GF-D8 (cell line): ENCODE measurements around the gene MT4.
A peak's percentile ranks its signal among the peaks of the same experiment; 100 is the strongest.

Experiments
- DNase-seq: peaks from one replicate; lab custom pipeline; 2025; lab: John Stamatoyannopoulos, UW

Gene MT4

GRCh38 chr16:56564793-56565477 lies at the start of gene MT4:
MT4 (plus strand) TSS chr16:56565073; CDS start chr16:56565129, 56 bp downstream.
- no peak for DNase-seq

- DNase-seq = no peak
Measured at GRCh38 chr16:56515665-56516064, 49.2 kb upstream of the MT4 start.

- no peak for DNase-seq
Measured at GRCh38 chr16:56517206-56517605, 47.7 kb upstream of the MT4 start.

GRCh38 chr16:56518425-56518824 lies 46.4 kb upstream of the MT4 start:
- no peak for DNase-seq

- peak; percentile 71 for DNase-seq
Measured at GRCh38 chr16:56519459-56520250, 45.2 kb upstream of the MT4 start, which contains the start of gene BBS2. BBS2 (minus strand) TSS chr16:56520024; CDS start chr16:56519862, 162 bp downstream.

- no peak for DNase-seq
Measured at GRCh38 chr16:56520251-56520577, 44.7 kb upstream of the MT4 start.

DNA sequence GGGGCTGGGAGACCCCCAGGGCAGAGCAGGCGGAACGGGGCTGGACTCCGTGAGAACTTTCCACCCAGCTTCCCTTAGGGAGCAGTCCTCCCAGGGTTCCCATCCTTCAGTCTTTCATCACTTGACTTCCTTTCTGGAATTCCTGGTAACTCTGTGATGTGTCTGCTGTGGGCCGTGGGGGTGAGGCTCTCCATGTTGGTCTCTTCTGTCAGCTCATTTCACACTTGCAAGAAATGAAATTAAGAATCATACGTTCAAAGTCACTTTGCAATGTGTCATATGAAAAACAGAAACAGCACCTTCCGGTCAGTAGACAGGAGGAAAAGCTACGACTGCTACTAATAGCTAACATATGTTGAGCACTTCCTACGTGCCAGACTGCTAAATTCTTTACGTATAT lies 39.6 kb upstream of the MT4 start:
- no peak for DNase-seq

DNA sequence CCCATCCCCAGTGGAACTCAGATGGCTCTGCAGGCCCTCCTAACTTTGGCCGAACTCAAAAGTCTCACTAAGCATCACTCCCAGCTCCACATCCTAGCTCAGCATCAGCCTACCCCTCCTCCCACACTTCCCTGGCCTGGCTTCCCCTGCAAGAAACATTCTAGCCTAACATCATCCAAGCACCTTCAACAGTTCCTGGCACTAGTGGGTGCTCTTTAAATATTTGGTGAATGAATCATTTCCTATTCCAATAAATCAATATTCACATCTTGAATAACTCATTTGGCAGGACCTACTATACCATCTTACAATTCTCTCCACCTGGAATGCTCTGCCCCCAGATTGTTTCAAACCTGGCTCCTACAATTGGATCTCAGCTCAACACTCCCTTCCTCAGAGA lies 34.0 kb upstream of the MT4 start:
- DNase-seq = no peak

DNA sequence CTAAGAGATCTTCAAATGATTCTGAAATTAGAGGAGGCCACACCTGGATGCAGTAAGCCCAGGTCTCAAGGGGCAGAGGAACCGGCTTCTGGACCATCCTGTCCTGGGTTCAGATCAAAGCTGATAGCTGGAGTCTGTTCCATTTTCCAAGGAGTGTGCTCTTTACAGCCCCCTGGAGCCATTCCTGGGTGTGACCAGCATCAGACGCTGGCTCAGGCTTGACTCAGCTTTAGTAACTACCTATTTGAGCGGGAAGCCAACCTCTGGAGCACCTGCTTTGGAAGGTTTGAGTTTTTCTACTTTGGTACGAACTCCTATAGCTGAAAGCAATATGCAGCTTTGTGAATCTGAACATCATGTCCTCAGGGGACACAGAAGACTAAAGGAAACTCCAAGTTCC lies 32.2 kb upstream of the MT4 start:
- DNase-seq = no peak

- DNase-seq = no peak
Measured at GRCh38 chr16:56534847-56535383, 30.0 kb upstream of the MT4 start.

DNA sequence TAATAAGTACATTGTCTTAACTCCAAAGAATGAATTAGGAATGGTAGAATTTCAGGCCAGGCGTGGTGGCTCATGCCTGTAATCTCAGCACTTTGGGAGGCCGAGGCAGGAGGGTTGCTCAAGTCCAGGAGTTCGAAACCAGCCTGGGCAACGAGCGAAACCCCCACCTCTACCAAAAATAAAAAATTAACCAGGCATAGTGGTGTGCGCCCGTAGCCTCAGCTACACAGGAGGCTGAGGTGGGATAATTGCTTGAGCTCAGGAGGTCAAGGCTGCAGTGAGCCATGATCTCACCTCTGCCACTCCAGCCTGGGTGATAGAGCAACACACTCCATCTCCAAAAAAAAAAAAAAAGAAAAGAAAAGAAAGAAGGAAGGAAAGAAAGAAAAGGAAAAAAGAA lies 26.5 kb upstream of the MT4 start:
- DNase-seq = no peak

- no peak for DNase-seq
Measured at GRCh38 chr16:56539656-56540055, 25.2 kb upstream of the MT4 start.

DNA sequence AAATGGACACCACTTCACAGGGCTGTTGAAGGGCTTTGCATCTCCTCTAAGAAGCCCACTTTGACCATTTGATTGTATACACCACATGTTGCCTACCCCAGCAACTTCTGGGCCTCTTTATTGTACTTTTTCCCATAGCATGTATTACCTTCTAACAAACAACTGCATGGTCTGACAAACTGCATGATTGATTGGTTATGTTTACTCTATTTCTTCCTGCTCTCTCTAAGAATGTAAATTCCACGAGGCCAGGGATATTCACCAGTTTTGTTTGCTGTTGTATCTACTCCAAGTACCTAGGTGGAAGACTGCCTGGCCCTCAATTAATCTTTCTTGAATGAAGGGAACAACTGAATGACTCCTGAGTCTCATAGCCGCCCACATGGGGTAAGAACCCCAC lies 22.8 kb upstream of the MT4 start:
- no peak for DNase-seq

GRCh38 chr16:56547120-56547948 lies 17.5 kb upstream of the MT4 start:
- DNase-seq = no peak

DNA sequence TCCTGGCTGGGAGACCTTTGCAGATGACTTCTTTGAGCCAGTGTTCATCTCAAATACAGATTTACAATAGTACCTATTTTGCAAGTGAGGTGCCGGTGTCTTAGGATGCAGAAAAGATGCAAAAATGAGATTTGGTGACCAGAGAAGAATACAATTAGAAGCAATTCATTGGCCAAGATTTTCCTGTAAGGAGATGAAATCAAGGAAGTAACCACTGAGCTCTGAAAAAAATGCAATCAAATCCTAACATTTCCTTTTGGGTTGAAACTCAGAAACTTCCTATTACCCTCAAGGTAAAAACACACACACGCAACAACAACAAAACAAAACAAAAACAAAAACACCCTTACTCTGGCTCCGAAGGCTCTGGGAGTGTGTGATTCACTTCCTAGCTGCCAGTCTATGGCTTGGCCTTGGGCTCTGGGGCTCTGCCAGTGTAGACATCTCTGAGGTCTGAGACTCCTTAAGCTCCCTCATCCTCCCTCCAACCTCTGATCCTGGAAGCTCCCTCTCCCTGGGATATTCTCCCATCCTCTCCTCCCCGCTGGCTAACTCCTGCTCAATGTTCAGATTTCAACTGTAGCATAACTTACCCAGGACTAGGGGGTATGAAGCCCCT lies 16.8 kb upstream of the MT4 start:
- no peak for DNase-seq

GRCh38 chr16:56549161-56549560 lies 15.7 kb upstream of the MT4 start:
- no peak for DNase-seq

DNA sequence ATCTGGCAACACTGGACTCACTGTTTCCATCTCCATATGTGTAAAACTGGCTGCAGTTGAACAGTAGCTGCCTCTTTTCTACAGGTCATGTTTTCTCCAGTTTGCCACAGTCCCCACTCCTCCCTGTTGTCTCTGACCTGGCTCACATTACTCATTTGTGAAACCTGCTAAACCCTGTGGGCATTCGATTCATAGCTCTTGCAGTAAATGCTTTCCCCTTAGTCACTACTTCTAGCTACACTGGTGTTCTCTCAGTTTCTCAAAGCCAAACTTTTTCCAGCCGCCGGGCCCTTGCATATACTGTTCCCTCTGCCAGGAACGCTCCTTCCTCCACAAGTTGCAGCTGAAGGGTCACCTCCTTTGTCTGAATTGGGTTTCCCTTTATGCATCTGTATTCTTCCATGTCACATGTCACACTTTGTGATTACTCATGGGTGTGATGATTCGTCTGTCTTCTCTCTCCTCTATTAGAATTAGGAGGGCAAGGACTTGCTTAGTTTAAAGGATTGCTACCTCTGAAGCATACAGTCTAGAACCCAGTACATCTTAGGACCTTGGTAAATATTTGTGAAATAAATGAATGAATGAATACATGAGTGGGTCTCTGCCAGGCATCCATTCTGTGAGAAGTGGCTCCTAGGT lies 15.0 kb upstream of the MT4 start:
- DNase-seq = no peak

GRCh38 chr16:56551796-56552738 lies 12.8 kb upstream of the MT4 start:
- DNase-seq = no peak

DNA sequence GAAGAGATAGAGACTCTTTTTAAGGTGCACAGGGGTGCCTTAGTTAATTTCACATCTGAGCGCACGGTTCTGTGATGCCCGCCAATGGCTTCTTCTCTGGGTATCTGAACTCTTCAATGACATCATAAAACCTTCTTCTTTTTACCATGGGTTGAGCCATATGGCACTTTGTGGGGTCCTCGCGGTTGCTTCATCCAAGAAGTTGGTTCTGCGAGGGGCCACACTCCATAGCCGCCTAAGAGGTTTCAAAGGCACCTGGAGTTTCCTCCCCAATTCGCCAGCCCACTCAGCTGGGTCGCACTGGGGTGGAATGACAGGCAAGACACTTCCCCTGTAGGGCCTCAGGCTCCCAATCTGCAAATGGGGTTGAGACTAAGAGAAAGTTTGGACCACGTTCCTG lies 10.4 kb upstream of the MT4 start:
- no peak for DNase-seq

DNA sequence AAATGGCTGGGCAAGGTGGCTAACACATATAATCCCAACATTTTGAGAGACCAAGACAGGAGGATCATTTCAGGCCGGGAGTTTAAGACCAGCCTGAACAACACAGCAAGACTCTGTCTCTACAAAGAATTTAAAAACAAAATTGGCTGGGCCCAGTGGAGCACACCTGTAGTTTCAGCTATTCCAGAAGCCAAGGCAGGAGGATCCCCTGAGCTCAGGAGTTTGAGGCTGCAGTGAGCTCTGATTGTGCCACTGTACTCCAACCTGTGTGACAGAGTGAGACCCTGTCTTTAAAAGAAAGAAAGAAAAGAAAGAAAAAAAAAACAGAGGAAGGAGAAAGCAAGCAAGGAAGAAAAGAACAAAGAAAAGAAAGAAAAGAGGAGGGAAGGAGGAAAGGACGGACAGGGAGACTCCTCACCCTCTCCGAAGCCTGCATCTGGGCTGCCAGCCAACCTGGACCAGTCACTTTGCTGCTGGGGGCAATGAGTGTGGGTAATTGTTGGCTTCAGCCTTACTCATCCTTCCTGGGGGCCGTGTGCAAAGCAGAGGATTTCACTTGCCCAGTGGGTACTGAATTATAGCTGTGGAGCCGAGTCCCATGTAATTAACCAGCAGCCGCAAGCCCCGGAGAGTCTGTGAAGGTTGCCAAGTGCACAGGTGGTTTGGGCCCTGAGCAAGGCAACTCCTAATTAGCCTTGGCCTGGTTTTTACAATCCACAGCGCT lies 6.7 kb upstream of the MT4 start:
- no peak for DNase-seq
